MM.1S (cell line): Measurements from ENCODE around the gene HMGCS1.

ENCODE experiments used
- CTCF ChIP-seq: fragments of 300-600 bp; sonication (generic); IDR thresholded peaks from 2 replicates; pipeline ENCODE4 v1.5.1; 2016; ENCODE audit warnings: antibody characterized with exemption, low read length, mixed read lengths
- EZH2 ChIP-seq: fragments of 300-600 bp; sonication (generic); optimal IDR thresholded peaks from 2 replicates; pipeline ENCODE3; 2017; ENCODE audit warnings: low read depth, mild to moderate bottlenecking, antibody characterized with exemption, low read length, mixed read lengths
- EZH2phosphoT487 ChIP-seq: fragments of 300-600 bp; sonication (generic); IDR thresholded peaks from 2 replicates; pipeline ENCODE4 v1.6.1; 2018; ENCODE audit warnings: antibody characterized with exemption, low read length

DNA sequence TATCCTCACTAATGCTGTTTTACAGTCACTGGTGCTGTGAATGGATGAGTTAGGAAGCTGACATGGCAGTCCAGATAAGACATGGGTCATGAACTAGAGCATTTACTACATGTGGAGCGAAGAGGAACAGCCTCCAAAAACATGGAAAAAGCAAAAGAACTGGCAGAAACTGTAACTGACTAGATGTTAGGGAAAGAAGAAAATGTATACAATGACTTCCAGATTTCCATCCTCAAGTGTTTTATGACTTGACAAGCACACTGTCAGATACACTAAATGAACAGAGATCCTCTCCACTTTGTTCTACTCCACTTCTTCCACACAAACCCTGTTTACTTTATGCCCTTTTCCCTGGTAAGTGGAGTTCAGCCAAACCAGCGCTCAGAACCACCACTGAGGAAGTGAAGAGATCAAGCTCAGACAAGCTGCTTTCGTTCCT, 11.5 kb downstream of the HMGCS1 start:
- no peak for TF ChIP-seq CTCF
- no peak for TF ChIP-seq EZH2
- no peak for TF ChIP-seq EZH2phosphoT487
